Measurements from ENCODE around the gene XRN1. TPM values are rescaled to one million over a fixed set of nuclear protein-coding genes. Genes with fewer than 3 reads are reported as not detected.

XRN1 gene
- total and polyA plus RNA-seq, 10 of the 15 experiments (the other 5 are each of a cell fraction or from before 2014, with no cell fraction given) = 1.7 to 38.8 (median 15.5) TPM

GRCh38 chr3:142467768-142468167 is 19.9 kb upstream of the XRN1 start (continued):
- no peak for TF ChIP-seq RELB (IDR thresholded peaks at IDR 0.05; ENCODE audit: low read depth)
- TF ChIP-seq IRF3 (IDR thresholded peaks at IDR 0.05) = no peak
- TF ChIP-seq YBX1 (IDR thresholded peaks at IDR 0.05) = no peak
- no peak for TF ChIP-seq ZNF24 (IDR thresholded peaks at IDR 0.05)
- no peak for TF ChIP-seq MEF2B (IDR thresholded peaks at IDR 0.05; ENCODE audit: partially characterized antibody, poor library complexity, severe bottlenecking)

- ATAC-seq (no peak), DNase-seq (ENCODE audit: low read depth, low spot score) (no peak), FAIRE-seq (no peak)
- WGBS (ENCODE audit: insufficient coverage, insufficient replicate concordance, low lambda C conversion rate, missing lambda C conversion rate) = 78% methylated on average over 3 of the region's 3 CpGs
- intact Hi-C loops (cut with micrococcal nuclease; ENCODE audit: unreplicated experiment) = no loop called here
- H3K27me3 ChIP-seq (replicated peaks in 1 of 2; ENCODE audit: control insufficient read depth in 2 of 2, insufficient read depth in 2 of 2, low read length in 1 of 2) = no peaks in the 10 kb centered on the region
- CTCF ChIA-PET = no interaction called here
- no peaks in the 10 kb centered on the region for H4K20me1 ChIP-seq (ENCODE audit: control insufficient read depth, insufficient read depth)
- no peaks in the 10 kb centered on the region for H3K79me2 ChIP-seq (ENCODE audit: control insufficient read depth, insufficient read depth, low read length)
- POLR2A ChIA-PET = no interaction called here
- H3K27ac ChIP-seq (ENCODE audit: control insufficient read depth, insufficient read depth) = no peak overlapping the region
- H3K36me3 ChIP-seq (ENCODE audit: control insufficient read depth in 2 of 2, insufficient read depth in 2 of 2, low read length in 1 of 2) = peaks cover 0 to 3% of the 10 kb centered on the region in 2 experiments; a peak in 1 of 4 replicates
- no peak overlapping the region for H2AFZ ChIP-seq (ENCODE audit: control insufficient read depth, low read depth, low read length)
- BruUV-seq (replicated peaks) = no TSS peak
- no peak overlapping the region for H3K4me3 ChIP-seq
- SMC1A ChIA-PET (ENCODE audit: uncharacterized antibody, unreplicated experiment) = no interaction called here
- H3K9ac ChIP-seq (ENCODE audit: control insufficient read depth, insufficient read depth, low read length) = no peak overlapping the region
- no peaks in the 10 kb centered on the region for H3K4me1 ChIP-seq (ENCODE audit: control insufficient read depth, insufficient read depth, low read length)
- in situ Hi-C loops (cut with MboI) = no loop called here
- H3K9me3 ChIP-seq (replicated peaks; ENCODE audit: control insufficient read depth, insufficient read depth, low read length) = no peaks in the 10 kb centered on the region
- RAD21 ChIA-PET (ENCODE audit: unreplicated experiment) = no interaction called here
- H3K4me2 ChIP-seq (ENCODE audit: control insufficient read depth, insufficient read depth) = no peak overlapping the region
- no peak for TF ChIP-seq GABPA (IDR thresholded peaks at IDR 0.05; ENCODE audit: low read depth)
- no peak for TF ChIP-seq MAX (IDR thresholded peaks at IDR 0.05; ENCODE audit: low read depth, low read length)
- no peak for TF ChIP-seq HDAC2 (IDR thresholded peaks at IDR 0.05)
- TF ChIP-seq MYB (IDR thresholded peaks at IDR 0.05; ENCODE audit: borderline replicate concordance, low read depth, low read length) = no peak
- TF ChIP-seq SMAD1 (IDR thresholded peaks at IDR 0.05; ENCODE audit: low read depth, partially characterized antibody) = no peak
- no peak for TF ChIP-seq ZNF24 (IDR thresholded peaks at IDR 0.05)
- TF ChIP-seq BCLAF1 (IDR thresholded peaks at IDR 0.05) = no peak
- TF ChIP-seq TCF12 (IDR thresholded peaks at IDR 0.05; ENCODE audit: low read depth, low read length) = no peak
- no peak for TF ChIP-seq SIX5 (IDR thresholded peaks at IDR 0.05; ENCODE audit: low read depth, low read length, severe bottlenecking)
- no peak for TF ChIP-seq BRCA1 (IDR thresholded peaks at IDR 0.05; ENCODE audit: low read depth, low read length)
- TF ChIP-seq PML (IDR thresholded peaks at IDR 0.05; ENCODE audit: low read length) = no peak
- TF ChIP-seq LARP7 (IDR thresholded peaks at IDR 0.05) = no peak
- no peak for TF ChIP-seq RB1 (IDR thresholded peaks at IDR 0.05; ENCODE audit: borderline replicate concordance)
- TF ChIP-seq NFIC (IDR thresholded peaks at IDR 0.05; ENCODE audit: low read depth, low read length) = no peak
These were observed 12.9 kb upstream of the XRN1 start for GRCh38 chr3:142460689-142461088.
